HepG2 (cell line): ENCODE measurements around the gene MTSS2. TPM values are rescaled to one million over a fixed set of nuclear protein-coding genes. Genes with fewer than 3 reads are reported as not detected.

Source experiments
- ARID5B ChIP-seq: IDR thresholded peaks from 2 replicates; pipeline ENCODE4 v1.4.0; 2020; ENCODE audit warnings: mild to moderate bottlenecking, missing genetic modification reagents
- ARNT2 ChIP-seq: sonication (generic); formaldehyde crosslinking; IDR thresholded peaks from 2 replicates; pipeline ENCODE4 v1.8.0; 2022; ENCODE audit warnings: mild to moderate bottlenecking, low read depth, missing genetic modification reagents, moderate library complexity
- CBFB ChIP-seq: sonication (generic); formaldehyde crosslinking; IDR thresholded peaks from 2 replicates; pipeline ENCODE4 v1.4.0; 2020; ENCODE audit warnings: missing genetic modification reagents
- PPARG ChIP-seq: conservative IDR thresholded peaks from 2 replicates; pipeline ENCODE4 v1.6.1; 2016; ENCODE audit warnings: missing biosample characterization, missing genetic modification reagents
- PRMT3 ChIP-seq: sonication (generic); formaldehyde crosslinking; IDR thresholded peaks from 2 replicates; pipeline ENCODE4 v1.8.1; 2022; ENCODE audit warnings: low read depth, mild to moderate bottlenecking, moderate library complexity, missing genetic modification reagents, borderline replicate concordance
- RCOR2 ChIP-seq: IDR thresholded peaks from 2 replicates; pipeline ENCODE4 v1.6.1; 2016; ENCODE audit warnings: missing biosample characterization, missing genetic modification reagents
- ZNF775 ChIP-seq: sonication (generic); formaldehyde crosslinking; IDR thresholded peaks from 2 replicates; pipeline ENCODE4 v1.4.0; 2020; ENCODE audit warnings: missing genetic modification reagents, mild to moderate bottlenecking, moderate library complexity, borderline replicate concordance
- polyA plus RNA-seq, 8 experiments: library from polyadenylated mRNA; depleted of rRNA in 3 of 8; stranded (reverse) in 7 of 8; unstranded in 1 of 8; fragments of >200 nt; fragmentation: Illumina TruSeq in 4 of 8; extraction: Trizol in 4 of 8; gene quantifications; 2 replicates each; pipeline versions ENCODE4 v1.2.1 to v1.2.3, GENCODE V29; 2011 to 2016; ENCODE audit warnings: low read depth in 4 of 8, missing spikeins in 1 of 8, mixed read lengths in 1 of 8; ENCODE audit not compliant: insufficient read depth in 1 of 8
- total RNA-seq, 5 experiments: library from RNA; depleted of rRNA; stranded (reverse); fragments of >200 nt; fragmentation: Illumina TruSeq; extraction: Trizol; gene quantifications; 2 replicates each; pipeline ENCODE4 v1.2.3, GENCODE V29; 2016; ENCODE audit warnings: low read depth in 1 of 5
- TF ChIP-seq, protein P1 (sequence below): sonication (generic); formaldehyde crosslinking; IDR thresholded peaks from 2 replicates; pipeline ENCODE4 v1.4.0; 2020; ENCODE audit warnings: missing genetic modification reagents
- TF ChIP-seq, protein P2 (sequence below): sonication (generic); formaldehyde crosslinking; IDR thresholded peaks from 2 replicates; pipeline ENCODE4 v1.4.0; 2020; ENCODE audit warnings: missing genetic modification reagents
- TF ChIP-seq, protein P3 (sequence below): sonication (generic); formaldehyde crosslinking; IDR thresholded peaks from 2 replicates; pipeline ENCODE4 v1.5.0; 2020; ENCODE audit warnings: missing genetic modification reagents
- TF ChIP-seq, protein P4 (sequence below): sonication (generic); formaldehyde crosslinking; IDR thresholded peaks from 2 replicates; pipeline ENCODE4 v1.8.0; 2022; ENCODE audit warnings: low read depth, missing genetic modification reagents

The MTSS2 gene
- total and polyA plus RNA-seq, 2 of the 13 experiments (the other 11 are each of a cell fraction or from before 2014, with no cell fraction given): 132 to 242 TPM

DNA sequence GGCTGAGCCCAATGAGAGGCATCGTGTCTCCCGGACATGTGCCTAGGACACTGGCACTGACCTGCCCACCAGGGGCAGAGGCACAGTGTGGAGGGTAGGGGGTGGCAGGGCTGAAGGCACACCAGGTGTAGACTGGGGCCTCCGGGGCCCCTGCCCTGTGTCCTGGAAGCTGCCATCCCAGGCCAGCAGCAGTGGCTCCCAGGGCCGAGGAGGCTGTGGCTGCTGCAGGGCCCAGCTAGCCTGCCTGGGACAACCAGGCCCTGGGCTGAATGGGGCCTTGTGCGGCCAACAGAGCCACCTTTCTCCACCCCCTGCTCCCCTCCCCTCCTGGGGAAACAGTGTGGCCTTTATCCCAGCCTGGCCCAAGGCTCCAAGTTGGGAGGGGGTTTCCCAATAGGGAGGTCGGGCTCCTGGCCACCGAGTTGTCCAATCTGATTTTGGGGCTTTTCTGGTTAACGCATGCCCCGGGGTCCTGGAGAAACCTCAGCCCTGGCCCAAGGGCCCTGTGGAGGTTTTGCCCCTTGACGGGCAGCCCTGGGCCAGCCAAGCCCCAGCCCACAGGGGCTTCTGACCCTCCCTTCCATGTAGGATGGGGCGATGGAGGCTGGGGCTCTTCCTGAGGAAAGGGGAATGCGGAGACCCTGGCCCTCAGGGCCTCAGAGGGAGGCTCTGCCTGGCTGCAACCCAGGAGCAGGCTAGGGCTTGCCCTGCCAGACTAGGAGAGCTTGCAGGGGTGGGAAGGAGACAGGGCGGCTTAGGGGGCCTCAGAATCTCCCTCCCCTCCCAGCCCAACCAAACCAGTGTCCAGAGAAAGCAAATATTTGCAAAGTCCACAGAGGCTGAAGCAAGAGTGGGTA is 4.2 kb downstream of the MTSS2 start (continued):
- TF ChIP-seq, protein P1, sequence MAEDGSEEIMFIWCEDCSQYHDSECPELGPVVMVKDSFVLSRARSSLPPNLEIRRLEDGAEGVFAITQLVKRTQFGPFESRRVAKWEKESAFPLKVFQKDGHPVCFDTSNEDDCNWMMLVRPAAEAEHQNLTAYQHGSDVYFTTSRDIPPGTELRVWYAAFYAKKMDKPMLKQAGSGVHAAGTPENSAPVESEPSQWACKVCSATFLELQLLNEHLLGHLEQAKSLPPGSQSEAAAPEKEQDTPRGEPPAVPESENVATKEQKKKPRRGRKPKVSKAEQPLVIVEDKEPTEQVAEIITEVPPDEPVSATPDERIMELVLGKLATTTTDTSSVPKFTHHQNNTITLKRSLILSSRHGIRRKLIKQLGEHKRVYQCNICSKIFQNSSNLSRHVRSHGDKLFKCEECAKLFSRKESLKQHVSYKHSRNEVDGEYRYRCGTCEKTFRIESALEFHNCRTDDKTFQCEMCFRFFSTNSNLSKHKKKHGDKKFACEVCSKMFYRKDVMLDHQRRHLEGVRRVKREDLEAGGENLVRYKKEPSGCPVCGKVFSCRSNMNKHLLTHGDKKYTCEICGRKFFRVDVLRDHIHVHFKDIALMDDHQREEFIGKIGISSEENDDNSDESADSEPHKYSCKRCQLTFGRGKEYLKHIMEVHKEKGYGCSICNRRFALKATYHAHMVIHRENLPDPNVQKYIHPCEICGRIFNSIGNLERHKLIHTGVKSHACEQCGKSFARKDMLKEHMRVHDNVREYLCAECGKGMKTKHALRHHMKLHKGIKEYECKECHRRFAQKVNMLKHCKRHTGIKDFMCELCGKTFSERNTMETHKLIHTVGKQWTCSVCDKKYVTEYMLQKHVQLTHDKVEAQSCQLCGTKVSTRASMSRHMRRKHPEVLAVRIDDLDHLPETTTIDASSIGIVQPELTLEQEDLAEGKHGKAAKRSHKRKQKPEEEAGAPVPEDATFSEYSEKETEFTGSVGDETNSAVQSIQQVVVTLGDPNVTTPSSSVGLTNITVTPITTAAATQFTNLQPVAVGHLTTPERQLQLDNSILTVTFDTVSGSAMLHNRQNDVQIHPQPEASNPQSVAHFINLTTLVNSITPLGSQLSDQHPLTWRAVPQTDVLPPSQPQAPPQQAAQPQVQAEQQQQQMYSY (CRISPR knock-in tag): no peak
- TF ChIP-seq ARNT2 (CRISPR knock-in tag) (peak; percentile 80), PPARG (CRISPR knock-in tag) (peak; percentile 14), ZNF775 (CRISPR knock-in tag) (0 out of 2 replicates have a peak, but pooled peaks have one; percentile 15), ARID5B (CRISPR knock-in tag) (peak; percentile 78; the same call in 1 of the 2 replicates), RCOR2 (0 out of 2 replicates have a peak, but pooled peaks have one; percentile 38), PRMT3 (CRISPR knock-in tag) (no peak), CBFB (peak; percentile 75; the same call in 1 of the 2 replicates)
- TF ChIP-seq, protein P2, sequence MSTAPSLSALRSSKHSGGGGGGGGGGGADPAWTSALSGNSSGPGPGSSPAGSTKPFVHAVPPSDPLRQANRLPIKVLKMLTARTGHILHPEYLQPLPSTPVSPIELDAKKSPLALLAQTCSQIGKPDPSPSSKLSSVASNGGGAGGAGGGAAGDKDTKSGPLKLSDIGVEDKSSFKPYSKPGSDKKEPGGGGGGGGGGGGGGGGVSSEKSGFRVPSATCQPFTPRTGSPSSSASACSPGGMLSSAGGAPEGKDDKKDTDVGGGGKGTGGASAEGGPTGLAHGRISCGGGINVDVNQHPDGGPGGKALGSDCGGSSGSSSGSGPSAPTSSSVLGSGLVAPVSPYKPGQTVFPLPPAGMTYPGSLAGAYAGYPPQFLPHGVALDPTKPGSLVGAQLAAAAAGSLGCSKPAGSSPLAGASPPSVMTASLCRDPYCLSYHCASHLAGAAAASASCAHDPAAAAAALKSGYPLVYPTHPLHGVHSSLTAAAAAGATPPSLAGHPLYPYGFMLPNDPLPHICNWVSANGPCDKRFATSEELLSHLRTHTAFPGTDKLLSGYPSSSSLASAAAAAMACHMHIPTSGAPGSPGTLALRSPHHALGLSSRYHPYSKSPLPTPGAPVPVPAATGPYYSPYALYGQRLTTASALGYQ (CRISPR knock-in tag): peak; percentile 51; the same call in 1 of the 2 replicates
- TF ChIP-seq, protein P3, sequence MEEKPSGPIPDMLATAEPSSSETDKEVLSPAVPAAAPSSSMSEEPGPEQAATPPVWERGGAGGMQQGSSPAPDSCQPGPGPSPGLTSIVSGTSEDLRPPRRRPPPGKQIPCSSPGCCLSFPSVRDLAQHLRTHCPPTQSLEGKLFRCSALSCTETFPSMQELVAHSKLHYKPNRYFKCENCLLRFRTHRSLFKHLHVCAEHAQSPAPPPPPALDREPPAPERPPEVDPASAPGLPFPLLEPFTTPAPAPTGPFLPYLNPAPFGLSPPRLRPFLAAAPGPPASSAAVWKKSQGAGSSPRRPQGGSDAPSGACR (CRISPR knock-in tag): peak; percentile 45; the same call in 1 of the 2 replicates
- TF ChIP-seq, protein P4, sequence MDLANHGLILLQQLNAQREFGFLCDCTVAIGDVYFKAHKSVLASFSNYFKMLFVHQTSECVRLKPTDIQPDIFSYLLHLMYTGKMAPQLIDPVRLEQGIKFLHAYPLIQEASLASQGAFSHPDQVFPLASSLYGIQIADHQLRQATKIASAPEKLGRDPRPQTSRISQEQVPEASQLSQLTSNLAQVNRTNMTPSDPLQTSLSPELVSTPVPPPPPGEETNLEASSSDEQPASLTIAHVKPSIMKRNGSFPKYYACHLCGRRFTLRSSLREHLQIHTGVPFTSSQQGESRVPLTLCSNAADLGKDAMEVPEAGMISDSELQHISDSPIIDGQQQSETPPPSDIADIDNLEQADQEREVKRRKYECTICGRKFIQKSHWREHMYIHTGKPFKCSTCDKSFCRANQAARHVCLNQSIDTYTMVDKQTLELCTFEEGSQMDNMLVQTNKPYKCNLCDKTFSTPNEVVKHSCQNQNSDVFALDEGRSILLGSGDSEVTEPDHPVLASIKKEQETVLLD (CRISPR knock-in tag): no peak
